GM19351 (cell line): ENCODE results near the gene AKT3.

Experiments
- ATAC-seq: cut with Tn5 transposase; IDR thresholded peaks from one replicate; pipeline ENCODE4 v1.9.1; 2021; ENCODE audit warnings: mild to moderate bottlenecking, moderate library complexity; ENCODE audit not compliant: unreplicated experiment

AKT3 gene

GRCh38 chr1:243562473-243562872 lies 287.6 kb downstream of the AKT3 start:
- ATAC-seq, result no peak

- no peak for ATAC-seq
Measured at GRCh38 chr1:243561588-243562319, 288.3 kb downstream of the AKT3 start.

- ATAC-seq, result no peak
Measured at GRCh38 chr1:243559575-243560162, 290.4 kb downstream of the AKT3 start.

- ATAC-seq, result no peak
Measured at GRCh38 chr1:243558576-243558975, 291.5 kb downstream of the AKT3 start.

- no peak for ATAC-seq
Measured at GRCh38 chr1:243557866-243558265, 292.2 kb downstream of the AKT3 start.

- no peak for ATAC-seq
Measured at GRCh38 chr1:243554686-243555085, 295.4 kb downstream of the AKT3 start.

GRCh38 chr1:243553090-243553489 lies 297.0 kb downstream of the AKT3 start:
- ATAC-seq, result no peak

- ATAC-seq, result no peak
Measured at GRCh38 chr1:243550276-243550675, 299.8 kb downstream of the AKT3 start.

- no peak for ATAC-seq
Measured at GRCh38 chr1:243549791-243550190, 300.3 kb downstream of the AKT3 start.

- ATAC-seq, result no peak
Measured at GRCh38 chr1:243549108-243549507, 300.9 kb downstream of the AKT3 start.

- no peak for ATAC-seq
Measured at GRCh38 chr1:243548516-243548915, 301.5 kb downstream of the AKT3 start.

- ATAC-seq, result no peak
Measured at GRCh38 chr1:243547891-243548290, 302.2 kb downstream of the AKT3 start.

- ATAC-seq, result no peak
Measured at GRCh38 chr1:243546457-243546856, 303.6 kb downstream of the AKT3 start.

- no peak for ATAC-seq
Measured at GRCh38 chr1:243543501-243543900, 306.5 kb downstream of the AKT3 start.

GRCh38 chr1:243542739-243543415 lies 307.2 kb downstream of the AKT3 start:
- no peak for ATAC-seq

- ATAC-seq, result no peak
Measured at GRCh38 chr1:243539636-243540035, 310.4 kb downstream of the AKT3 start.

- no peak for ATAC-seq
Measured at GRCh38 chr1:243535014-243535413, 315.0 kb downstream of the AKT3 start.

GRCh38 chr1:243529512-243529911 lies 320.5 kb downstream of the AKT3 start:
- ATAC-seq, result no peak

- ATAC-seq, result no peak
Measured at GRCh38 chr1:243528459-243529121, 321.5 kb downstream of the AKT3 start.

- ATAC-seq, result no peak
Measured at GRCh38 chr1:243526180-243526579, 323.9 kb downstream of the AKT3 start.

GRCh38 chr1:243525085-243525487 lies 325.0 kb downstream of the AKT3 start:
- ATAC-seq, result no peak

GRCh38 chr1:243523766-243524165 lies 326.3 kb downstream of the AKT3 start:
- ATAC-seq, result no peak
